SK-N-SH treated with all-trans-retinoic acid at 6 μM for 48 hours (cell line): ENCODE measurements around the gene THAP11.

Source experiments
- BACH2 ChIP-seq: fragments of 250-450 bp; sonication (Bioruptor Pico); IDR thresholded peaks from 2 replicates; pipeline ENCODE4 v1.9.0; 2021; ENCODE audit warnings: mild to moderate bottlenecking, borderline replicate concordance
- CSDC2 ChIP-seq: fragments of 250-450 bp; sonication (Bioruptor Pico); IDR thresholded peaks from 2 replicates; pipeline ENCODE4 v1.5.0; 2020; ENCODE audit warnings: mild to moderate bottlenecking, moderate library complexity
- ISL1 ChIP-seq: fragments of 250-450 bp; sonication (Bioruptor Pico); IDR thresholded peaks from 2 replicates; pipeline ENCODE4 v2.1.2; 2022; ENCODE audit warnings: mild to moderate bottlenecking, moderate library complexity
- PPARA ChIP-seq: fragments of 250-450 bp; sonication (Bioruptor Pico); IDR thresholded peaks from 2 replicates; pipeline ENCODE4 v1.5.0; 2020; ENCODE audit warnings: mild to moderate bottlenecking, borderline replicate concordance
- ZFP30 ChIP-seq: fragments of 450-650 bp; formaldehyde crosslinking; IDR thresholded peaks from 2 replicates; pipeline ENCODE4 v1.5.0; 2022; ENCODE audit warnings: mild to moderate bottlenecking, moderate library complexity
- ZNF565 ChIP-seq: fragments of 450-650 bp; formaldehyde crosslinking; conservative IDR thresholded peaks from 2 replicates; pipeline ENCODE4 v1.5.0; 2020; ENCODE audit warnings: low read depth, mild to moderate bottlenecking, moderate library complexity

DNA sequence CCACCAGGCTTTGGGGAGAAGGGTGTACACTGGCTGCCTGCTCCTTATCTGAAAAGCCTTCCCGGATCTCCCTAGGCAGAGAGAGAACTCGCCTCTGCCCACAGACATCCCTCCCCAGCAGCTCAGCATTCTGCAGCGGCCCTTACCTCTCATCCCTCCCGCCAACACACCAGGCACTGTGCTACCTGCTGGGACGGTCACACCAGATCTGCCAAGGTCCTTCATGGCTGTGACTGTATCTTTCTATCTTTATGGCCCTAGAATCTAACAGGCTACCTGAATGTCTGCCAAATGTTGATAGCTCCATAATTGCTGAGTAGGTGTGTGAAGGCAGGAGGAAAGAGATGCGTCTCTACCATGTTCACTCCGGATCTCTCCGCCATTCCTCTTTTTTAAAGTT lies 27.6 kb upstream of the THAP11 start:
- TF ChIP-seq ZNF565 (CRISPR knock-in tag) (no peak), ISL1 (CRISPR knock-in tag) (no peak), ZFP30 (no peak), PPARA (CRISPR knock-in tag) (no peak), BACH2 (CRISPR knock-in tag) (no peak), CSDC2 (CRISPR knock-in tag) (no peak)
